K562 (cell line): ENCODE data around the gene DDR1. TPM values are rescaled to one million over a fixed set of nuclear protein-coding genes. Genes with fewer than 3 reads are reported as not detected.

Experiments used
- CHD2 ChIP-seq: IDR thresholded peaks from 2 replicates; pipeline ENCODE4 v1.6.1; 2011; ENCODE audit warnings: low read depth, low read length
- CREBBP ChIP-seq: IDR thresholded peaks from one replicate; pipeline ENCODE4 v1.6.1; 2012; ENCODE audit warnings: low read depth, mild to moderate bottlenecking, control low read depth, inconsistent platforms, low read length
- IRF1 ChIP-seq: sonication (generic); formaldehyde crosslinking; IDR thresholded peaks from 2 replicates; pipeline ENCODE4 v1.8.0; 2022; ENCODE audit warnings: missing genetic modification reagents, mild to moderate bottlenecking, borderline replicate concordance
- JUND ChIP-seq, 2 experiments: IDR thresholded peaks; 2 replicates in 1 of 2; 3 replicates in 1 of 2; pipeline ENCODE4 v1.6.1; 2011; ENCODE audit warnings: borderline replicate concordance in 2 of 2, low read depth in 2 of 2, low read length in 2 of 2, improper control_type of control experiment in 1 of 2, missing biosample characterization in 1 of 2, missing genetic modification characterization in 1 of 2, missing genetic modification reagents in 1 of 2
- KAT7 ChIP-seq: sonication (generic); formaldehyde crosslinking; IDR thresholded peaks from 2 replicates; pipeline ENCODE4 v1.8.0; 2022; ENCODE audit warnings: missing genetic modification reagents, mild to moderate bottlenecking, borderline replicate concordance
- KHSRP ChIP-seq: fragments of 450-650 bp; IDR thresholded peaks from 2 replicates; pipeline ENCODE4 v1.6.1; 2017
- PCBP1 ChIP-seq: fragments of 200-400 bp; formaldehyde crosslinking; IDR thresholded peaks from 2 replicates; pipeline ENCODE4 v1.6.1; 2018; ENCODE audit warnings: mild to moderate bottlenecking, low read depth, low read length; ENCODE audit not compliant: poor library complexity, severe bottlenecking
- PHB ChIP-seq: fragments of 250-450 bp; sonication (Bioruptor Pico); IDR thresholded peaks from 2 replicates; pipeline ENCODE4 v1.5.0; 2021
- POLR2AphosphoS5 ChIP-seq: IDR thresholded peaks from 2 replicates; pipeline ENCODE4 v1.6.1; 2011; ENCODE audit warnings: mild to moderate bottlenecking, low read depth, low read length, moderate library complexity; ENCODE audit not compliant: control insufficient read depth, insufficient read depth
- POLR2G ChIP-seq: fragments of 200-400 bp; formaldehyde crosslinking; IDR thresholded peaks from 2 replicates; pipeline ENCODE4 v1.6.1; 2017; ENCODE audit warnings: low read depth, mild to moderate bottlenecking, antibody characterized with exemption, low read length, moderate library complexity
- PTTG1 ChIP-seq: fragments of 450-650 bp; IDR thresholded peaks from 2 replicates; pipeline ENCODE4 v1.6.1; 2016; ENCODE audit warnings: low read depth, mild to moderate bottlenecking, missing genetic modification characterization, missing compliant biosample characterization
- SAFB2 ChIP-seq: fragments of 200-400 bp; formaldehyde crosslinking; IDR thresholded peaks from 2 replicates; pipeline ENCODE4 v1.6.1; 2018; ENCODE audit warnings: borderline replicate concordance, low read length, low read depth, moderate library complexity; ENCODE audit not compliant: severe bottlenecking
- SNIP1 ChIP-seq: fragments of 450-650 bp; IDR thresholded peaks from 2 replicates; pipeline ENCODE4 v1.7.1; 2017; ENCODE audit warnings: low read depth, mild to moderate bottlenecking
- SOX6 ChIP-seq: fragments of 450-650 bp; IDR thresholded peaks from 2 replicates; pipeline ENCODE4 v1.6.1; 2014; ENCODE audit warnings: mild to moderate bottlenecking
- TAF9B ChIP-seq: fragments of 450-650 bp; IDR thresholded peaks from 2 replicates; pipeline ENCODE4 v1.6.1; 2018; ENCODE audit warnings: mild to moderate bottlenecking; ENCODE audit not compliant: partially characterized antibody
- TBP ChIP-seq: optimal IDR thresholded peaks from 2 replicates; pipeline ENCODE3; 2011; ENCODE audit warnings: low read depth, low read length, improper control_type of control experiment
- YY1 ChIP-seq, 3 experiments: IDR thresholded peaks; 2 replicates each; pipeline ENCODE4 v1.6.1; 2011; ENCODE audit warnings: low read length in 2 of 3, mild to moderate bottlenecking in 2 of 3, moderate library complexity in 2 of 3, borderline replicate concordance in 1 of 3, control low read depth in 1 of 3, low read depth in 1 of 3; ENCODE audit not compliant: insufficient read depth in 3 of 3, insufficient replicate concordance in 2 of 3, control insufficient read depth in 1 of 3, insufficient read length in 1 of 3; ENCODE audit errors: extremely low read depth in 1 of 3
- ZBTB1 ChIP-seq: sonication (generic); formaldehyde crosslinking; IDR thresholded peaks from 2 replicates; pipeline ENCODE4 v1.8.1; 2023; ENCODE audit warnings: missing genetic modification reagents, low read depth, mild to moderate bottlenecking, borderline replicate concordance
- ZNF282 ChIP-seq: sonication (generic); formaldehyde crosslinking; IDR thresholded peaks from 2 replicates; pipeline ENCODE4 v1.8.1; 2023; ENCODE audit warnings: missing genetic modification reagents
- ZNF766 ChIP-seq: fragments of 200-800 bp; sonication (Bioruptor generic); conservative IDR thresholded peaks from 2 replicates; pipeline ENCODE4 v1.6.1; 2016; ENCODE audit warnings: missing genetic modification characterization, missing compliant biosample characterization
- ZSCAN29 ChIP-seq: fragments of 450-650 bp; IDR thresholded peaks from 2 replicates; pipeline ENCODE4 v1.6.1; 2017
- polyA plus RNA-seq, 8 experiments: library from polyadenylated mRNA; depleted of rRNA in 4 of 8; stranded (reverse) in 5 of 8; unstranded in 3 of 8; fragments of >200 nt; fragmentation: Nextera tagmentation in 2 of 8; fragmentation: Illumina TruSeq in 1 of 8; extraction: Ambion mirVana in 2 of 8; extraction: Trizol in 1 of 8; gene quantifications; 2 replicates each; pipeline versions ENCODE4 v1.2.1 to v1.2.3, GENCODE V29; 2011 to 2014; ENCODE audit warnings: inconsistent platforms in 1 of 8, missing spikeins in 1 of 8
- total RNA-seq, 7 experiments: library from RNA; depleted of rRNA in 6 of 7; stranded (reverse); fragments of >200 nt in 6 of 7; fragmentation: Illumina TruSeq in 2 of 7; extraction: Trizol in 2 of 7; gene quantifications; 2 replicates each; pipeline versions ENCODE4 v1.2.1 to v1.2.3, GENCODE V29; 2011 to 2021; ENCODE audit warnings: low replicate concordance in 1 of 7
- TF ChIP-seq, protein P1 (sequence below): fragments of 200-800 bp; sonication (Bioruptor generic); IDR thresholded peaks from 2 replicates; pipeline ENCODE4 v1.6.1; 2017; ENCODE audit warnings: missing genetic modification characterization, missing compliant biosample characterization
- TF ChIP-seq, protein P2 (sequence below): fragments of 250-450 bp; sonication (Bioruptor Pico); IDR thresholded peaks from 2 replicates; pipeline ENCODE4 v1.5.0; 2020; ENCODE audit warnings: mild to moderate bottlenecking, borderline replicate concordance

Gene DDR1
- total and polyA plus RNA-seq, 9 of the 15 experiments (the other 6 are each of a cell fraction or from before 2014, with no cell fraction given), result 1.4 to 44.6 (median 12.2) TPM

DNA sequence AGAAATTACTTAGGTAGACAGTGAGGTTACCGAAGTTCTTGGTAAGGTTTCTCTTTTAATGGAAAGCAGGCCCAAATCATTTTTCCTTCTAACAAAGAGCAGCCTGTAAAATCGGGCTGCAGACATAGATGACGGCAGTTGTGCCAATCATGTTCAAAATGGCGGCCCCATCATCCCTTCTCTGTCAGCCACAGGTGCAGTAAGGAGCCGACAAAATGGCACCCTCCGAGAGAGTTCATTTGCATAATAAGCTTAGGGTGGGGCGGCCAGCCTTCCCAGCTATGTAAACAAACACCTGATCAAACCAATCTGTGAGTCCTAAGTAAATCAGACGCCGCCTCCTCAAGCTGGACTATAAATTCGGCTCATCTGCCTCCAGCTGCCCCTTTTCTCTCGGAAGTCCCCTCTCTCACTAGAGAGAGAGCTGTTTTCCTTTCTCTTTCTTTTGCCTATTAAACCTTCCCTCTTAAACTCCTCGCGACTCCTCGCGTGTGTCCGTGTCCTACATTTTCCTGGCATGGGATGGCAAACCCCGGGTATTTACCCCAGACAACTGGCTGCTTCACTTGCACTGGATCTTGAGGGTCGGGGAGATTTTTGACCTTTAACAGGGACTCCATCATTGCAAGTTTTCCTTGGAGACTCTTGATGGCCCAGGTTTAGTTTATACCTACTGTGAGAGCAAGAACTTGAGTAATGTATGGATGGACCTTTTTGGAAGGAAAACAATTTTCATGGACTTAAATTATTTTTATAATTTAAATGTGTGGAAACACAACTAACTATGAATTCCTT, 8.9 kb upstream of the DDR1 start (continued):
- TF ChIP-seq ZNF766 (CRISPR knock-in tag) (peak; percentile 50), POLR2G (peak; percentile 40; the same call in 1 of the 2 replicates), POLR2AphosphoS5 (peak; percentile 90), YY1 (IDR thresholded peaks at IDR 0.05; ENCODE audit: borderline replicate concordance in 1 of 3, control insufficient read depth in 1 of 3, extremely low read depth in 1 of 3, insufficient read depth in 3 of 3, insufficient read length in 1 of 3, insufficient replicate concordance in 2 of 3, low read depth in 1 of 3, low read length in 2 of 3) (peak; percentile 86 to 98 (median 89)), PTTG1 (tag) (peak; percentile 23; the same call in 1 of the 2 replicates), SAFB2 (no peak), KAT7 (CRISPR knock-in tag) (no peak), SNIP1 (0 out of 2 replicates have a peak, but pooled peaks have one; percentile 7), PHB (no peak), TBP (peak; percentile 95), CREBBP (no peak), ZSCAN29 (no peak), ZBTB1 (CRISPR knock-in tag) (no peak), KHSRP (no peak), SOX6 (peak; percentile 42; the same call in 1 of the 2 replicates), ZNF282 (CRISPR knock-in tag) (no peak), CHD2 (no peak), IRF1 (CRISPR knock-in tag) (no peak), TAF9B (peak; percentile 65), JUND (IDR thresholded peaks at IDR 0.05; ENCODE audit: borderline replicate concordance, low read depth, low read length) (no peak; the same call in 1 of the 2 replicates), JUND (tag; IDR thresholded peaks at IDR 0.05; ENCODE audit: borderline replicate concordance, low read depth, low read length) (peak; percentile 61; the same call in 1 of the 3 replicates), PCBP1 (no peak)
- TF ChIP-seq, protein P1, sequence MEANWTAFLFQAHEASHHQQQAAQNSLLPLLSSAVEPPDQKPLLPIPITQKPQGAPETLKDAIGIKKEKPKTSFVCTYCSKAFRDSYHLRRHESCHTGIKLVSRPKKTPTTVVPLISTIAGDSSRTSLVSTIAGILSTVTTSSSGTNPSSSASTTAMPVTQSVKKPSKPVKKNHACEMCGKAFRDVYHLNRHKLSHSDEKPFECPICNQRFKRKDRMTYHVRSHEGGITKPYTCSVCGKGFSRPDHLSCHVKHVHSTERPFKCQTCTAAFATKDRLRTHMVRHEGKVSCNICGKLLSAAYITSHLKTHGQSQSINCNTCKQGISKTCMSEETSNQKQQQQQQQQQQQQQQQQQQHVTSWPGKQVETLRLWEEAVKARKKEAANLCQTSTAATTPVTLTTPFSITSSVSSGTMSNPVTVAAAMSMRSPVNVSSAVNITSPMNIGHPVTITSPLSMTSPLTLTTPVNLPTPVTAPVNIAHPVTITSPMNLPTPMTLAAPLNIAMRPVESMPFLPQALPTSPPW, result peak; percentile 33
- TF ChIP-seq, protein P2, sequence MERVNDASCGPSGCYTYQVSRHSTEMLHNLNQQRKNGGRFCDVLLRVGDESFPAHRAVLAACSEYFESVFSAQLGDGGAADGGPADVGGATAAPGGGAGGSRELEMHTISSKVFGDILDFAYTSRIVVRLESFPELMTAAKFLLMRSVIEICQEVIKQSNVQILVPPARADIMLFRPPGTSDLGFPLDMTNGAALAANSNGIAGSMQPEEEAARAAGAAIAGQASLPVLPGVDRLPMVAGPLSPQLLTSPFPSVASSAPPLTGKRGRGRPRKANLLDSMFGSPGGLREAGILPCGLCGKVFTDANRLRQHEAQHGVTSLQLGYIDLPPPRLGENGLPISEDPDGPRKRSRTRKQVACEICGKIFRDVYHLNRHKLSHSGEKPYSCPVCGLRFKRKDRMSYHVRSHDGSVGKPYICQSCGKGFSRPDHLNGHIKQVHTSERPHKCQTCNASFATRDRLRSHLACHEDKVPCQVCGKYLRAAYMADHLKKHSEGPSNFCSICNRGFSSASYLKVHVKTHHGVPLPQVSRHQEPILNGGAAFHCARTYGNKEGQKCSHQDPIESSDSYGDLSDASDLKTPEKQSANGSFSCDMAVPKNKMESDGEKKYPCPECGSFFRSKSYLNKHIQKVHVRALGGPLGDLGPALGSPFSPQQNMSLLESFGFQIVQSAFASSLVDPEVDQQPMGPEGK (CRISPR knock-in tag), result no peak
